ENCODE data around the gene OR11A1.

- TF ChIP-seq POLR2A (IDR thresholded peaks at IDR 0.05) (no peak), CTCF (IDR thresholded peaks at IDR 0.05) (no peak)
These were observed 40.1 kb upstream of the OR11A1 start for GRCh38 chr6:29496961-29497360.
